NOMO-1 treated with DMSO at 0.1 percent for 48 hours (cell line): ENCODE data around the gene NLRP7.

Experiments used
- DNase-seq: peaks from one replicate; lab custom pipeline; 2025; ENCODE audit not compliant: unreplicated experiment; lab: John Stamatoyannopoulos, UW

Gene NLRP7

DNA sequence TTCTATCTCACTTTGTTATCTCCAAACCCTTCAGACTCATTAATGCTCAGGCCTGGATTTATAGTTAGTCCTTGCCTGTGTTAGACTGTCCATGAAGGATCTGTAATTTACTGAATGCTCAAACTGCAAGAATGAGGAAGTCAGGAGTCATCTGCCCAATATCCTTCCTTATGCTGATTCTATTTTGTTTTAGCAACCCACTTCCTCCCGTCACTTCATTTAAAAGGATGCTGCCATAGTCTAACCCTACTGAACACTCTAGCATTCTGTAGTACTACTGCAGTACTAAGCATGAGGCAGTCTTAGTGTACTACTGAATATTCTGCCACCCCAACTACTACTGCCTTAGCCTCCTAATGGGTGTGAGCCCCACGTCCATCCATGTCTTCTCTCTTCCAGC lies 71.8 kb downstream of the NLRP7 start:
- DNase-seq: peak; percentile 90

DNA sequence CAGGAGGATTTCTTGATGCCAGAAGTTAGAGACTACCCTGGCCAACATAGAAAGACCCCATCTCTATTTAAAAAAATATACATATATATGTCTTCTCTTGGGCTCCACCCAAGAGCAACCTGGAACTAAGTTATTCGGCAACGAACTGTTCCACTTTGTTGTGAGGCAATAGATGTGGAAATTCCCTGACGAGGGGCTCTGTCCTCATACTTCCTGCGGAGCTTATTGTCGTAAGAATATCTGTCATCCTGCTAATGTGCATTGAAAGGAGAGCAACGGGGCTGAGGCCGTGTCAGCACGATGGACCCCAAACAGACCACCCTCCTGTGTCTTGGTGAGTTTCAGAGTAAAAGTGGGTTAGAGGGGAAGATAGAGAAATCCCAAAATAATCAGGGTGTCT lies 73.3 kb downstream of the NLRP7 start, which contains the start of gene FCAR:
Gene FCAR (plus strand): TSS at position 246 of the 400 bp plus-strand sequence. CDS start 55 bp downstream, at position 301.
- DNase-seq: peak; percentile 84
